ENCODE results near the gene ATP1A1. TPM values are rescaled to one million over a fixed set of nuclear protein-coding genes. Genes with fewer than 3 reads are reported as not detected.

ATP1A1 gene
- total RNA-seq, 1 experiment from 2014 or later: 239 TPM

- Mint-ChIP-seq H3K27me3 (ENCODE audit: low read depth) (peaks cover 6% of the 10 kb centered on the region), H3K4me1 (peaks cover 7 to 8% of the 10 kb centered on the region in 2 experiments; a peak in 3 of 4 replicates), H3K9me3 (no peaks in the 10 kb centered on the region), H3K4me3 (no peak overlapping the region; a peak in 1 of 5 replicates), H3K27ac (no peak overlapping the region), H3K36me3 (ENCODE audit: insufficient read depth in 1 of 3, low read depth in 3 of 3) (no peaks in the 10 kb centered on the region)
- Histone ChIP-seq H3T11ph (ENCODE audit: low read length) (no peak overlapping the region), H2AFZ (ENCODE audit: low read length) (no peak overlapping the region), H2BK120ac (ENCODE audit: low read depth, low read length, poor library complexity, severe bottlenecking) (no peak overlapping the region), H4K5ac (ENCODE audit: insufficient read length, low read depth, low read length) (no peak overlapping the region), H3K18ac (ENCODE audit: insufficient read length, low read depth, low read length) (no peak overlapping the region), H2AK5ac (ENCODE audit: insufficient read length, low read length) (no peak overlapping the region), H3K27ac (ENCODE audit: insufficient read length, low read depth, low read length) (no peak overlapping the region), H3K4me1 (ENCODE audit: insufficient read depth, low read length) (no peaks in the 10 kb centered on the region), H3K9me3 (ENCODE audit: control insufficient read depth, low read depth, low read length) (no peaks in the 10 kb centered on the region), H2BK5ac (ENCODE audit: insufficient read length, low read length) (no peak overlapping the region), H3K79me1 (ENCODE audit: insufficient read depth, low read depth, low read length, poor library complexity, severe bottlenecking) (no peaks in the 10 kb centered on the region), H4K8ac (replicated peaks; ENCODE audit: insufficient read length, low read depth, low read length) (no peak overlapping the region), H3K9ac (ENCODE audit: extremely low read depth, insufficient read length, low read length) (no peak overlapping the region), H3K79me2 (ENCODE audit: insufficient read depth, low read length) (no peaks in the 10 kb centered on the region), H3K56ac (ENCODE audit: insufficient read length, low read depth, low read length) (no peak overlapping the region), H4K20me1 (ENCODE audit: control insufficient read depth, insufficient read depth, insufficient read length) (no peaks in the 10 kb centered on the region), H3K4me2 (ENCODE audit: insufficient read depth, insufficient read length, low read length) (no peak overlapping the region), H3K23ac (ENCODE audit: insufficient read length, low read depth, low read length) (no peak overlapping the region), H3K27me3 (ENCODE audit: insufficient read depth, low read length) (no peaks in the 10 kb centered on the region), H3K4ac (ENCODE audit: low read depth, low read length) (no peak overlapping the region), H2BK20ac (ENCODE audit: low read depth, low read length, poor library complexity, severe bottlenecking) (no peak overlapping the region), H3K23me2 (ENCODE audit: insufficient read length, low read depth, low read length, poor library complexity, severe bottlenecking) (no peaks in the 10 kb centered on the region), H2BK12ac (ENCODE audit: insufficient read length, low read depth, low read length) (no peak overlapping the region), H3K14ac (ENCODE audit: insufficient read depth, low read length) (no peak overlapping the region), H2BK15ac (ENCODE audit: low read depth, low read length) (no peak overlapping the region), H4K91ac (ENCODE audit: insufficient read length, low read depth, low read length) (no peak overlapping the region)
- no CpG with 5 or more reads among the region's 2 CpGs for WGBS (ENCODE audit: extremely low coverage, insufficient read length, low lambda C conversion rate)
- no peak for DNase-seq
- no peak for TF ChIP-seq CTCF (conservative IDR thresholded peaks at IDR 0.05)
Measured at GRCh38 chr1:116429821-116430374, 56.9 kb downstream of the ATP1A1 start.

All from H9 (cell line).